ENCODE results near the gene HYAL4. TPM values are rescaled to one million over a fixed set of nuclear protein-coding genes. Genes with fewer than 3 reads are reported as not detected.
A peak's percentile ranks its signal among the peaks of the same experiment; 100 is the strongest.

Gene HYAL4
- total RNA-seq, 4 donors from 2014 or later, result 0.95 to 2.8 (median 1.9) TPM

DNA sequence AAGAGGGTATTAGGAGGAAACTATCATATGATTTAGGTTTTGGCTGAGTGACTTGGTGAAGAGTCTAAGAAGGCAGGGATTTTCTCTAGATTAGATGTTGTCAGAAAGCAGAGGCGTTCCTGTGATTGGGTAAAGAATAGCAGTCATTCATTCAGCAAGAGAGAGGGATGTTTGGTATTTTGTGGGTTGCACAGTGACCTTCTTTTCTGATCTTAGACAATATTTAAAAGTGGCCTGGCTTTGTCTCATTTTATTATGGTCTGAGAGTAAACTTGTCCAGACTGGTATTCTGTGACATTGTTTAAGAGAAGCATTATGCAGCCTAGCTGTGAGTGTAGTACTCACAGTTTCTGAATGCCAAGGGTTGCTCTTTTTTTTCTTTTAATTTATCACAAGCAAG is 18.5 kb downstream of the HYAL4 start:
- Histone ChIP-seq H3K27me3 (no peaks in the 10 kb centered on the region), H3K27ac (no peak overlapping the region), H3K4me1 (no peaks in the 10 kb centered on the region), H3K4me3 (no peak overlapping the region), H3K36me3 (no peaks in the 10 kb centered on the region), H3K9me3 (no peaks in the 10 kb centered on the region)
- TF ChIP-seq POLR2AphosphoS5 (IDR thresholded peaks at IDR 0.05) (no peak), POLR2A (IDR thresholded peaks at IDR 0.05) (no peak), EP300 (IDR thresholded peaks at IDR 0.05) (no peak)
- TF ChIP-seq, protein P1, sequence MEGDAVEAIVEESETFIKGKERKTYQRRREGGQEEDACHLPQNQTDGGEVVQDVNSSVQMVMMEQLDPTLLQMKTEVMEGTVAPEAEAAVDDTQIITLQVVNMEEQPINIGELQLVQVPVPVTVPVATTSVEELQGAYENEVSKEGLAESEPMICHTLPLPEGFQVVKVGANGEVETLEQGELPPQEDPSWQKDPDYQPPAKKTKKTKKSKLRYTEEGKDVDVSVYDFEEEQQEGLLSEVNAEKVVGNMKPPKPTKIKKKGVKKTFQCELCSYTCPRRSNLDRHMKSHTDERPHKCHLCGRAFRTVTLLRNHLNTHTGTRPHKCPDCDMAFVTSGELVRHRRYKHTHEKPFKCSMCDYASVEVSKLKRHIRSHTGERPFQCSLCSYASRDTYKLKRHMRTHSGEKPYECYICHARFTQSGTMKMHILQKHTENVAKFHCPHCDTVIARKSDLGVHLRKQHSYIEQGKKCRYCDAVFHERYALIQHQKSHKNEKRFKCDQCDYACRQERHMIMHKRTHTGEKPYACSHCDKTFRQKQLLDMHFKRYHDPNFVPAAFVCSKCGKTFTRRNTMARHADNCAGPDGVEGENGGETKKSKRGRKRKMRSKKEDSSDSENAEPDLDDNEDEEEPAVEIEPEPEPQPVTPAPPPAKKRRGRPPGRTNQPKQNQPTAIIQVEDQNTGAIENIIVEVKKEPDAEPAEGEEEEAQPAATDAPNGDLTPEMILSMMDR (IDR thresholded peaks at IDR 0.05), result no peak
- no peak for DNase-seq (ENCODE audit: low spot score in 2 of 2)
- WGBS, result 75% methylated on average over 1 of the region's 1 CpG

DNA sequence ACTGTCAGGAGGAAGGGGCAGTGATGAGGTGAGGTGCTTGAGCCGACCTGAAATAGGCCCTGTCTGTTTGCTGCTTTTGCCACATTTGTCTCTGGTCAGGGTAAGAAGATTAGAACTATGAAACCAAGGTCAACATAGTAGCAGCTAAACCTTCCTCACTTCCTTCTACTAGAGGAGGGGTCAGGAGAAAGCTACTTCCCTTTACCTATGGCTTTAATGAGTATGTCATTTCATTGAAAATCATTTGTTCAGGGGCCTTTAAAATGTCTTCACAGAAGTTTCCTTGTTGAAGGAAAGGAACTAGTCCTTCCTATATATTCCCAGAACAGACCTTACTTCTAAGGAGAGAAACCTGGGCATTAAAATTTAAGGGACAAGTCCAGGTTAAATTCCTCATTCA is 19.0 kb downstream of the HYAL4 start:
- 60% methylated on average over 1 of the region's 1 CpG for WGBS
- TF ChIP-seq, protein P1 (IDR thresholded peaks at IDR 0.05), result no peak
- no peak for TF ChIP-seq POLR2A (IDR thresholded peaks at IDR 0.05)
- no peak for TF ChIP-seq EP300 (IDR thresholded peaks at IDR 0.05)
- TF ChIP-seq POLR2AphosphoS5 (IDR thresholded peaks at IDR 0.05), result no peak
- DNase-seq (ENCODE audit: low spot score in 2 of 2), result no peak
- H3K27me3 ChIP-seq, result no peaks in the 10 kb centered on the region
- no peaks in the 10 kb centered on the region for H3K36me3 ChIP-seq
- no peak overlapping the region for H3K4me3 ChIP-seq
- H3K27ac ChIP-seq, result no peak overlapping the region
- no peaks in the 10 kb centered on the region for H3K9me3 ChIP-seq
- no peaks in the 10 kb centered on the region for H3K4me1 ChIP-seq

GRCh38 chr7:123864436-123864835 is 19.5 kb downstream of the HYAL4 start:
- no peaks in the 10 kb centered on the region for H3K9me3 ChIP-seq

DNA sequence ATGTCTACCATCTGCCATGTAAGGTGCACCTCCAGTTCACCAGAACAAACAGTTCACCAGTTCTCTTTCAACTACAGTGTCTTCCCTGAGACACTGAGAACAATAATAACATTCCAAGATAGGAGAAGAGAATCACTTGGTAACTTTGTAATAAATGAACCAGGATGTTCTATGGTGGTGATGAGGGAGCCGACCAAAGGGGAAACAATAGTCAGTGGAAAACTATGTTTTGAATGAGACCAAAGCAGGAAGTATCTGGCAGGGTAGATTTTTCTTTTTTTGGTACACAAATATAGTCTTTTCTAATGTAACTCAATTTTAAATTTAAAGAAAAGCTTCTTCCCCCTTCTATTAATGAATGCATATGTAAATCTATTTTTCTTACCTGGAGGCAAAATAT is 20.0 kb downstream of the HYAL4 start:
- WGBS, result 67% methylated on average over 1 of the region's 1 CpG
- H3K4me3 ChIP-seq, result no peak overlapping the region
- H3K9me3 ChIP-seq, result no peaks in the 10 kb centered on the region
- no peaks in the 10 kb centered on the region for H3K4me1 ChIP-seq
- no peak overlapping the region for H3K27ac ChIP-seq
- no peak for DNase-seq (ENCODE audit: low spot score in 2 of 2)
- H3K27me3 ChIP-seq, result no peaks in the 10 kb centered on the region
- TF ChIP-seq EP300 (IDR thresholded peaks at IDR 0.05) (no peak), POLR2A (IDR thresholded peaks at IDR 0.05) (no peak), POLR2AphosphoS5 (IDR thresholded peaks at IDR 0.05) (no peak)
- TF ChIP-seq, protein P1 (IDR thresholded peaks at IDR 0.05), result no peak
- H3K36me3 ChIP-seq, result no peaks in the 10 kb centered on the region

More at GRCh38 chr7:123864436-123864835, 19.5 kb downstream of the HYAL4 start:
- 77% methylated on average over 3 of the region's 3 CpGs for WGBS
- no peak overlapping the region for H3K27ac ChIP-seq
- H3K4me3 ChIP-seq, result no peak overlapping the region
- no peaks in the 10 kb centered on the region for H3K36me3 ChIP-seq
- DNase-seq (ENCODE audit: low spot score in 2 of 2), result no peak
- H3K27me3 ChIP-seq, result no peaks in the 10 kb centered on the region
- TF ChIP-seq, protein P1 (IDR thresholded peaks at IDR 0.05), result no peak
- TF ChIP-seq POLR2A (IDR thresholded peaks at IDR 0.05), result no peak
- TF ChIP-seq EP300 (IDR thresholded peaks at IDR 0.05), result no peak
- TF ChIP-seq POLR2AphosphoS5 (IDR thresholded peaks at IDR 0.05), result no peak
- no peaks in the 10 kb centered on the region for H3K4me1 ChIP-seq

DNA sequence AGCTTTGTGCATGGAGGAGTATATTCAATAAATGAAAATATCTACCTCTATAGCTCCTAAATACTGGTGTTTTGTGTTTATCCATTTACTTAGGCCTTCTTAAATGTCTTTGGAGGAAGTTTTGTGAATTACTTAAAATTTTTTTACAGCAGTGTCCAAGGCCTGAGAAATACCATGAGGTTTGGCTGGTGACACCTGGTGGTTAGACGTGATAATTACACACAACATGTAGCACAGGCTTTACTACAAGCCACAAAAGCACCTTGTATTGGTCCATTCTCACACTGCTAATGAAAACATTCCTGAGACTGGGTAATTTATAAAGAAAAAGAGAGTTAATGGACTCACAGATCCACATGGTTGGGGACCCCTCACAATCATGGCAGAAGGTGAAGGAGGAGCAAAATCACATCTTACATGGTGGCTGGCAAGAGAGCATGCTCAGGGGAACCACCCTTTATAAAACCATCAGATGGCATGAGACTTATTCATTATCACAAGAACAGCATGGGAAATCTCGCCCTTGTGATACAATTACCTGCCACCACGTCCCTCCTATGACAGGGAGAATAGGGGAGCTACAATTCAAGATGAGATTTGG is 20.6 kb downstream of the HYAL4 start:
- Histone ChIP-seq H3K27me3 (no peaks in the 10 kb centered on the region), H3K4me1 (no peaks in the 10 kb centered on the region), H3K9me3 (no peaks in the 10 kb centered on the region), H3K4me3 (no peak overlapping the region), H3K27ac (no peak overlapping the region), H3K36me3 (no peaks in the 10 kb centered on the region)
- 27% methylated on average over 3 of the region's 3 CpGs for WGBS
- no peak for TF ChIP-seq POLR2AphosphoS5 (IDR thresholded peaks at IDR 0.05)
- TF ChIP-seq POLR2A (IDR thresholded peaks at IDR 0.05), result no peak
- no peak for TF ChIP-seq EP300 (IDR thresholded peaks at IDR 0.05)
- TF ChIP-seq, protein P1 (IDR thresholded peaks at IDR 0.05), result peak; percentile 51 to 60
- no peak for DNase-seq (ENCODE audit: low spot score in 2 of 2)

All from suprapubic skin (tissue), 4 donors.